GM19351 (cell line): ENCODE data around the gene HGD.

ENCODE experiments used
- ATAC-seq: cut with Tn5 transposase; IDR thresholded peaks from one replicate; pipeline ENCODE4 v1.9.1; 2021; ENCODE audit warnings: mild to moderate bottlenecking, moderate library complexity; ENCODE audit not compliant: unreplicated experiment

Gene HGD

GRCh38 chr3:120596116-120596852 lies 85.8 kb downstream of the HGD start, which contains the start of gene NDUFB4:
Gene NDUFB4 (plus strand): TSS chr3:120596336. CDS start chr3:120596360, 24 bp downstream.
- ATAC-seq, result peak; percentile 88

- ATAC-seq, result no peak
Observed at GRCh38 chr3:120595788-120596115, 86.3 kb downstream of the HGD start.

- no peak for ATAC-seq
Observed at GRCh38 chr3:120587332-120587975, 94.6 kb downstream of the HGD start.
